Progenitor cell of endocrine pancreas (in vitro differentiated cells): ENCODE measurements around the gene CYP2W1. TPM values are rescaled to one million over a fixed set of nuclear protein-coding genes. Genes with fewer than 3 reads are reported as not detected.
A peak's percentile ranks its signal among the peaks of the same experiment; 100 is the strongest.

ENCODE experiments used
- DNase-seq: peaks from one replicate; pipeline ENCODE4 v3.0.0; 2021; ENCODE audit warnings: low spot score; ENCODE audit not compliant: unreplicated experiment
- H3K27ac Mint-ChIP-seq: 2 replicates; pipeline ENCODE4 v1.8.0; 2021; ENCODE audit warnings: mild to moderate bottlenecking, moderate library complexity, mixed read lengths
- H3K27me3 Mint-ChIP-seq: 2 replicates; pipeline ENCODE4 v1.8.0; 2021; ENCODE audit warnings: mixed read lengths
- H3K36me3 Mint-ChIP-seq: 2 replicates; pipeline ENCODE4 v1.8.0; 2022; ENCODE audit warnings: mixed read lengths; ENCODE audit not compliant: insufficient read depth
- H3K4me1 Mint-ChIP-seq: 2 replicates; pipeline ENCODE4 v1.8.0; 2021; ENCODE audit warnings: low read depth, mixed read lengths
- H3K4me3 Mint-ChIP-seq: 2 replicates; pipeline ENCODE4 v1.8.0; 2021; ENCODE audit warnings: low read depth, mild to moderate bottlenecking, moderate library complexity, mixed read lengths
- H3K9me3 Mint-ChIP-seq: 2 replicates; pipeline ENCODE4 v1.8.0; 2021; ENCODE audit warnings: low read depth, mixed read lengths
- CTCF ChIP-seq: fragments of 200-600 bp; sonication (generic); IDR thresholded peaks from one replicate; pipeline ENCODE4 v1.5.0; 2021; ENCODE audit warnings: antibody characterized with exemption, mild to moderate bottlenecking; ENCODE audit not compliant: unreplicated experiment
- total RNA-seq: library from RNA; stranded (reverse); gene quantifications from 2 replicates; pipeline ENCODE4 v1.2.1, GENCODE V29; 2021

The CYP2W1 gene
- total RNA-seq, 1 donor from 2014 or later, result 1.2 TPM

GRCh38 chr7:1029637-1030443 lies 46.9 kb downstream of the CYP2W1 start:
- peak overlapping the region; percentile 96 for H3K27ac Mint-ChIP-seq
- peaks cover 17% of the 10 kb centered on the region for H3K4me1 Mint-ChIP-seq
- H3K36me3 Mint-ChIP-seq, result peaks cover 7% of the 10 kb centered on the region
- H3K4me3 Mint-ChIP-seq, result peak overlapping the region; percentile 4
- no peak for TF ChIP-seq CTCF
- H3K9me3 Mint-ChIP-seq, result no peaks in the 10 kb centered on the region
- no peak for DNase-seq
- no peaks in the 10 kb centered on the region for H3K27me3 Mint-ChIP-seq

GRCh38 chr7:1030444-1031070 lies 47.6 kb downstream of the CYP2W1 start:
- Mint-ChIP-seq H3K27me3 (no peaks in the 10 kb centered on the region), H3K27ac (peak overlapping the region; percentile 44), H3K9me3 (peaks cover 6% of the 10 kb centered on the region), H3K4me3 (no peak overlapping the region), H3K4me1 (peaks cover 17% of the 10 kb centered on the region), H3K36me3 (peaks cover 12% of the 10 kb centered on the region)
- no peak for DNase-seq
- TF ChIP-seq CTCF, result no peak

GRCh38 chr7:1031716-1032455 lies 48.9 kb downstream of the CYP2W1 start:
- H3K27me3 Mint-ChIP-seq, result no peaks in the 10 kb centered on the region
- H3K9me3 Mint-ChIP-seq, result peaks cover 8% of the 10 kb centered on the region
- H3K4me3 Mint-ChIP-seq, result no peak overlapping the region
- DNase-seq, result no peak
- H3K36me3 Mint-ChIP-seq, result peaks cover 15% of the 10 kb centered on the region
- TF ChIP-seq CTCF, result no peak
- no peak overlapping the region for H3K27ac Mint-ChIP-seq
- peaks cover 13% of the 10 kb centered on the region for H3K4me1 Mint-ChIP-seq

- no peak for TF ChIP-seq CTCF
- Mint-ChIP-seq H3K27ac (peak overlapping the region; percentile 81), H3K9me3 (peaks cover 8% of the 10 kb centered on the region), H3K27me3 (no peaks in the 10 kb centered on the region), H3K4me3 (no peak overlapping the region), H3K4me1 (peaks cover 9% of the 10 kb centered on the region), H3K36me3 (peaks cover 14% of the 10 kb centered on the region)
- DNase-seq, result no peak
Observed at GRCh38 chr7:1032536-1033181, 49.7 kb downstream of the CYP2W1 start.
